GM12878 (cell line): ENCODE data around the gene ZNF891.

Experiments
- ASH2L ChIP-seq: fragments of 300-600, 200-600 bp; sonication (generic); IDR thresholded peaks from 2 replicates; pipeline ENCODE4 v1.6.1; 2017; ENCODE audit warnings: low read depth, mild to moderate bottlenecking, borderline replicate concordance
- CREB1 ChIP-seq: IDR thresholded peaks from 2 replicates; pipeline ENCODE4 v1.6.1; 2012; ENCODE audit warnings: low read depth, mild to moderate bottlenecking, inconsistent platforms
- E2F8 ChIP-seq: fragments of 450-650 bp; IDR thresholded peaks from 2 replicates; pipeline ENCODE4 v1.6.1; 2018; ENCODE audit warnings: mild to moderate bottlenecking, low read depth, moderate library complexity; ENCODE audit not compliant: partially characterized antibody
- MYB ChIP-seq: fragments of 150-350 bp; IDR thresholded peaks from 2 replicates; pipeline ENCODE4 v1.6.1; 2014; ENCODE audit warnings: mild to moderate bottlenecking, low read depth, low read length, borderline replicate concordance
- TF ChIP-seq, protein P1 (sequence below): IDR thresholded peaks from 2 replicates; pipeline ENCODE4 v1.6.1; 2011; ENCODE audit warnings: mild to moderate bottlenecking, low read depth, low read length, moderate library complexity; ENCODE audit not compliant: insufficient replicate concordance

DNA sequence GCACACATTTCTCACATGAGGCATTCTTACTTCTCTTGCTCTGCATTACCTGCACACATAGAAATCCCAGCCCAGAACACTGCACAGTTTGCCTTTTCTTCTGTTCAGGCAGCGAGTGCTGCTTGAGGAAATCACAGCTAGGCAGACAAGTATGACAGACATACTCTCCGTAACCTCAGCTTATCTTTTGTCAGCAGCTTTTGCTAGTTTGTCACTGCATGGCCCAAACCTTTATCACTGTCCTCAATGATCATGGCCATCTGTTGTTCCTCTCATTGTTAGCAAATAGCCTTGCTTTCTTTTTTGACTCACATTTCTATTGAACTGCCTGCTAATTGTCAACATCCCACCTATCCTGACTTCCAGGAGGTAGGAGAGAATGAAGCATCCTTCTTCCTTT lies 5.7 kb upstream of the ZNF891 start:
- TF ChIP-seq ASH2L (no peak), MYB (no peak), E2F8 (no peak), CREB1 (no peak)
- TF ChIP-seq, protein P1, sequence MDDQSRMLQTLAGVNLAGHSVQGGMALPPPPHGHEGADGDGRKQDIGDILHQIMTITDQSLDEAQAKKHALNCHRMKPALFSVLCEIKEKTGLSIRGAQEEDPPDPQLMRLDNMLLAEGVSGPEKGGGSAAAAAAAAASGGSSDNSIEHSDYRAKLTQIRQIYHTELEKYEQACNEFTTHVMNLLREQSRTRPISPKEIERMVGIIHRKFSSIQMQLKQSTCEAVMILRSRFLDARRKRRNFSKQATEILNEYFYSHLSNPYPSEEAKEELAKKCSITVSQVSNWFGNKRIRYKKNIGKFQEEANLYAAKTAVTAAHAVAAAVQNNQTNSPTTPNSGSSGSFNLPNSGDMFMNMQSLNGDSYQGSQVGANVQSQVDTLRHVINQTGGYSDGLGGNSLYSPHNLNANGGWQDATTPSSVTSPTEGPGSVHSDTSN, result no peak
